ENCODE measurements around the gene SHQ1.

Gene SHQ1

GRCh38 chr3:72746430-72747411 lies 101.5 kb downstream of the SHQ1 start:
- H3K4me3 ChIP-seq (ENCODE audit: low read depth, low read length, poor library complexity, severe bottlenecking): no peak overlapping the region
- no peaks in the 10 kb centered on the region for H3K27me3 ChIP-seq (ENCODE audit: insufficient read depth, low read length)
- H3K4me1 ChIP-seq (ENCODE audit: insufficient read depth, low read length, severe bottlenecking): no peaks in the 10 kb centered on the region
- TF ChIP-seq EZH2 (IDR thresholded peaks at IDR 0.05; ENCODE audit: borderline replicate concordance, low read length): no peak
- TF ChIP-seq CTCF (IDR thresholded peaks at IDR 0.05; ENCODE audit: low read length): no peak
- no peaks in the 10 kb centered on the region for H4K20me1 ChIP-seq (ENCODE audit: insufficient read depth, low read length)
- no peaks in the 10 kb centered on the region for H3F3A ChIP-seq (ENCODE audit: insufficient read depth, low read length)
- H3K27ac ChIP-seq (ENCODE audit: low read depth, low read length, poor library complexity, severe bottlenecking): no peak overlapping the region
- H3K4me2 ChIP-seq (ENCODE audit: low read length): no peak overlapping the region
- H3K9ac ChIP-seq (ENCODE audit: low read length): no peak overlapping the region
- H3K79me2 ChIP-seq (ENCODE audit: insufficient read depth, low read length): no peaks in the 10 kb centered on the region
- H3K9me3 ChIP-seq (ENCODE audit: low read length): no peaks in the 10 kb centered on the region
- no peak overlapping the region for H2AFZ ChIP-seq (ENCODE audit: low read length)
- H3K36me3 ChIP-seq (ENCODE audit: insufficient read depth, low read length): peaks cover 5% of the 10 kb centered on the region; the same call in 1 of the 2 replicates
- no peaks in the 10 kb centered on the region for H3K9me2 ChIP-seq (ENCODE audit: low read depth, low read length)

GRCh38 chr3:72745146-72745999 lies 102.9 kb downstream of the SHQ1 start:
- Histone ChIP-seq H3K4me1 (ENCODE audit: insufficient read depth, low read length, severe bottlenecking) (no peaks in the 10 kb centered on the region), H3K79me2 (ENCODE audit: insufficient read depth, low read length) (no peaks in the 10 kb centered on the region), H2AFZ (ENCODE audit: low read length) (no peak overlapping the region), H3K27ac (ENCODE audit: low read depth, low read length, poor library complexity, severe bottlenecking) (no peak overlapping the region), H4K20me1 (ENCODE audit: insufficient read depth, low read length) (no peaks in the 10 kb centered on the region), H3K27me3 (ENCODE audit: insufficient read depth, low read length) (no peaks in the 10 kb centered on the region), H3K9ac (ENCODE audit: low read length) (no peak overlapping the region), H3K4me3 (ENCODE audit: low read depth, low read length, poor library complexity, severe bottlenecking) (no peak overlapping the region), H3F3A (ENCODE audit: insufficient read depth, low read length) (no peaks in the 10 kb centered on the region), H3K36me3 (ENCODE audit: insufficient read depth, low read length) (peaks cover 5% of the 10 kb centered on the region; the same call in 1 of the 2 replicates), H3K9me3 (ENCODE audit: low read length) (no peaks in the 10 kb centered on the region), H3K4me2 (ENCODE audit: low read length) (no peak overlapping the region), H3K9me2 (ENCODE audit: low read depth, low read length) (no peaks in the 10 kb centered on the region)
- no peak for TF ChIP-seq EZH2 (IDR thresholded peaks at IDR 0.05; ENCODE audit: borderline replicate concordance, low read length)
- no peak for TF ChIP-seq CTCF (IDR thresholded peaks at IDR 0.05; ENCODE audit: low read length)

- H3K4me3 ChIP-seq (ENCODE audit: low read depth, low read length, poor library complexity, severe bottlenecking): no peak overlapping the region
- no peaks in the 10 kb centered on the region for H3K4me1 ChIP-seq (ENCODE audit: insufficient read depth, low read length, severe bottlenecking)
- no peak overlapping the region for H3K4me2 ChIP-seq (ENCODE audit: low read length)
- no peaks in the 10 kb centered on the region for H3K79me2 ChIP-seq (ENCODE audit: insufficient read depth, low read length)
- H2AFZ ChIP-seq (ENCODE audit: low read length): no peak overlapping the region
- no peaks in the 10 kb centered on the region for H3K9me2 ChIP-seq (ENCODE audit: low read depth, low read length)
- no peaks in the 10 kb centered on the region for H3F3A ChIP-seq (ENCODE audit: insufficient read depth, low read length)
- no peak for TF ChIP-seq EZH2 (IDR thresholded peaks at IDR 0.05; ENCODE audit: borderline replicate concordance, low read length)
- no peak for TF ChIP-seq CTCF (IDR thresholded peaks at IDR 0.05; ENCODE audit: low read length)
- no peak overlapping the region for H3K27ac ChIP-seq (ENCODE audit: low read depth, low read length, poor library complexity, severe bottlenecking)
- peaks cover 1% of the 10 kb centered on the region; the same call in 1 of the 2 replicates for H3K36me3 ChIP-seq (ENCODE audit: insufficient read depth, low read length)
- H4K20me1 ChIP-seq (ENCODE audit: insufficient read depth, low read length): no peaks in the 10 kb centered on the region
- no peak overlapping the region for H3K9ac ChIP-seq (ENCODE audit: low read length)
- no peaks in the 10 kb centered on the region for H3K9me3 ChIP-seq (ENCODE audit: low read length)
- no peaks in the 10 kb centered on the region for H3K27me3 ChIP-seq (ENCODE audit: insufficient read depth, low read length)
Measured at GRCh38 chr3:72744330-72744729, 103.9 kb downstream of the SHQ1 start.
